HCT116 (cell line): ENCODE measurements around the gene INPP5D. TPM values are rescaled to one million over a fixed set of nuclear protein-coding genes. Genes with fewer than 3 reads are reported as not detected.

Source experiments
- ATAC-seq: fragments of 200-7000 bp; cut with Tn5 transposase; 2 replicates; pipeline ENCODE4 v1.9.1; 2020; ENCODE audit warnings: mild to moderate bottlenecking, moderate library complexity
- BruUV-seq: library from RNA; stranded (reverse); fragments of 400-500 nt; replicated peaks from 2 replicates; lab custom pipeline; 2021; lab: Mats Ljungman, UMichigan
- CTCF ChIA-PET: fragments of 300-600 bp; sonication (Branson Sonifier 250); formaldehyde crosslinking; loops from one replicate; lab custom pipeline; 2021; ENCODE audit warnings: antibody characterized with exemption; lab: Charles Lee
- POLR2A ChIA-PET: fragments of 300-600, 350-600 bp; sonication (Branson Sonifier 250); formaldehyde crosslinking; loops from one replicate; lab custom pipeline; 2021; ENCODE audit warnings: antibody characterized with exemption; lab: Charles Lee
- RAD21 ChIA-PET, 2 experiments: fragments of 300-600 bp; sonication (Branson Sonifier 250); formaldehyde crosslinking; loops; one replicate each; lab custom pipeline; 2023; ENCODE audit warnings: low total read pairs in 2 of 2; ENCODE audit not compliant: uncharacterized antibody in 2 of 2, unreplicated experiment in 2 of 2, low non-redundant PET in 1 of 2; lab: Charles Lee
- DNase-seq: peaks from one replicate; pipeline ENCODE4 v3.0.0-alpha.2; 2010; ENCODE audit warnings: low read depth, low spot score
- H2AFZ ChIP-seq: fragments of 200-600 bp; shearing (Covaris generic), sonication (generic); 2 replicates; pipeline ENCODE4 v1.6.1; 2017; ENCODE audit warnings: low read depth, mixed run types, mixed read lengths, antibody characterized with exemption, low read length; ENCODE audit not compliant: poor library complexity, severe bottlenecking
- H3K27ac ChIP-seq: 2 replicates; pipeline ENCODE4 v1.5.1; 2012; ENCODE audit warnings: low read depth, low read length
- H3K27me3 ChIP-seq: fragments of 200-600 bp; sonication (generic); 2 replicates; pipeline ENCODE4 v1.6.1; 2016; ENCODE audit warnings: mixed run types, low read length, mixed read lengths; ENCODE audit not compliant: insufficient read depth
- H3K36me3 ChIP-seq, 2 experiments: fragments of 200-500 bp in 1 of 2; fragments of 200-600 bp in 1 of 2; sonication (Bioruptor generic) in 1 of 2; sonication (generic) in 1 of 2; 2 replicates each; pipeline versions ENCODE4 v1.5.1 to v1.6.1; 2014 to 2016; ENCODE audit warnings: low read length in 2 of 2, inconsistent platforms in 1 of 2, mixed read lengths in 1 of 2, mixed run types in 1 of 2; ENCODE audit not compliant: insufficient read depth in 2 of 2, control insufficient read depth in 1 of 2
- H3K4me1 ChIP-seq, 2 experiments: fragments of 200-600 bp in 1 of 2; sonication (generic) in 1 of 2; 2 replicates each; pipeline versions ENCODE4 v1.5.1 to v1.6.1; 2012 to 2017; ENCODE audit warnings: low read length in 2 of 2, inconsistent platforms in 1 of 2, mild to moderate bottlenecking in 1 of 2, mixed read lengths in 1 of 2, mixed run types in 1 of 2, moderate library complexity in 1 of 2; ENCODE audit not compliant: insufficient read depth in 2 of 2, control insufficient read depth in 1 of 2
- H3K4me2 ChIP-seq: fragments of 200-600 bp; sonication (generic); 2 replicates; pipeline ENCODE4 v1.6.1; 2017; ENCODE audit warnings: mixed run types, low read length, mixed read lengths
- H3K4me3 ChIP-seq, 2 experiments: fragments of 200-600 bp in 1 of 2; sonication (generic) in 1 of 2; replicated peaks in 1 of 2; 2 replicates each; pipeline ENCODE4 v1.5.1; 2011 to 2016; ENCODE audit warnings: low read length in 2 of 2, control low read depth in 1 of 2, low read depth in 1 of 2, mild to moderate bottlenecking in 1 of 2, mixed read lengths in 1 of 2, mixed run types in 1 of 2
- H3K79me2 ChIP-seq: fragments of 200-600 bp; sonication (generic); 2 replicates; pipeline ENCODE4 v1.6.1; 2017; ENCODE audit warnings: mild to moderate bottlenecking, mixed run types, low read length, moderate library complexity, mixed read lengths; ENCODE audit not compliant: insufficient read depth
- H3K9ac ChIP-seq: fragments of 200-600 bp; sonication (generic); 2 replicates; pipeline ENCODE4 v1.6.1; 2016; ENCODE audit warnings: low read length, mixed read lengths
- H3K9me2 ChIP-seq: fragments of 200-600 bp; sonication (generic), shearing (Covaris generic); 2 replicates; pipeline ENCODE4 v1.6.1; 2017; ENCODE audit warnings: mixed run types, mild to moderate bottlenecking, moderate library complexity; ENCODE audit not compliant: insufficient read depth
- H3K9me3 ChIP-seq, 2 experiments: fragments of 200-500 bp in 1 of 2; fragments of 200-600 bp in 1 of 2; sonication (Bioruptor generic) in 1 of 2; sonication (generic) in 1 of 2; 2 replicates each; pipeline ENCODE4 v1.6.1; 2014 to 2017; ENCODE audit warnings: low read length in 2 of 2, mixed read lengths in 2 of 2, inconsistent platforms in 1 of 2, low read depth in 1 of 2, mild to moderate bottlenecking in 1 of 2, mixed run types in 1 of 2, moderate library complexity in 1 of 2; ENCODE audit not compliant: control insufficient read depth in 1 of 2, insufficient read depth in 1 of 2
- H4K20me1 ChIP-seq: fragments of 200-600 bp; sonication (generic), shearing (Covaris generic); 2 replicates; pipeline ENCODE4 v1.6.1; 2017; ENCODE audit warnings: mixed run types, mild to moderate bottlenecking, moderate library complexity; ENCODE audit not compliant: insufficient read depth
- ELF1 ChIP-seq: IDR thresholded peaks from 2 replicates; pipeline ENCODE4 v1.6.1; 2012; ENCODE audit warnings: low read depth, borderline replicate concordance
- EZH2phosphoT487 ChIP-seq: fragments of 200-600 bp; IDR thresholded peaks from 2 replicates; pipeline ENCODE4 v1.6.1; 2018; ENCODE audit warnings: antibody characterized with exemption, borderline replicate concordance
- FOSL1 ChIP-seq: IDR thresholded peaks from 2 replicates; pipeline ENCODE4 v1.6.1; 2012; ENCODE audit warnings: low read depth
- JUND ChIP-seq: IDR thresholded peaks from 2 replicates; pipeline ENCODE4 v1.6.1; 2012
- POLR2AphosphoS5 ChIP-seq: IDR thresholded peaks from 2 replicates; pipeline ENCODE4 v1.6.1; 2011; ENCODE audit warnings: mild to moderate bottlenecking, low read depth, low read length, moderate library complexity
- SIN3A ChIP-seq: IDR thresholded peaks from 2 replicates; pipeline ENCODE4 v1.6.1; 2012; ENCODE audit warnings: low read depth
- SP1 ChIP-seq: IDR thresholded peaks from 2 replicates; pipeline ENCODE4 v1.6.1; 2012; ENCODE audit warnings: low read depth
- TCF7L2 ChIP-seq: IDR thresholded peaks from 2 replicates; pipeline ENCODE4 v1.7.0; 2011; ENCODE audit warnings: borderline replicate concordance, inconsistent platforms; ENCODE audit not compliant: insufficient read depth, insufficient read length; ENCODE audit errors: extremely low read depth
- ZNF274 ChIP-seq: fragments of 200-500 bp; sonication (Bioruptor generic); IDR thresholded peaks from 2 replicates; pipeline ENCODE4 v1.6.1; 2014; ENCODE audit warnings: mild to moderate bottlenecking, low read depth, low read length, inconsistent platforms
- intact Hi-C: fragments of 100-400 bp; cut with micrococcal nuclease; formaldehyde crosslinking; loops from 2 replicates; pipeline ENCODE4 v1.10.0; 2022
- total RNA-seq: library from RNA; stranded (reverse); gene quantifications from one replicate; pipeline ENCODE4 v1.2.1, GENCODE V29; 2021; ENCODE audit not compliant: unreplicated experiment
- TF ChIP-seq, protein P1 (sequence below): IDR thresholded peaks from 2 replicates; pipeline ENCODE4 v1.6.1; 2012; ENCODE audit warnings: low read depth
- TF ChIP-seq, protein P2 (sequence below), 3 experiments: fragments of 200-600 bp in 1 of 3; sonication (generic) in 1 of 3; IDR thresholded peaks in 2 of 3; conservative IDR thresholded peaks in 1 of 3; 2 replicates each; pipeline ENCODE4 v1.5.1; 2012 to 2017; ENCODE audit warnings: low read depth in 2 of 3, low read length in 2 of 3, antibody characterized with exemption in 1 of 3, borderline replicate concordance in 1 of 3, control low read depth in 1 of 3, mild to moderate bottlenecking in 1 of 3, mixed read lengths in 1 of 3, mixed run types in 1 of 3, moderate library complexity in 1 of 3; ENCODE audit not compliant: insufficient read depth in 1 of 3
- TF ChIP-seq, protein P3 (sequence below): IDR thresholded peaks from 2 replicates; pipeline ENCODE4 v1.6.1; 2011; ENCODE audit warnings: mild to moderate bottlenecking, low read length, moderate library complexity; ENCODE audit not compliant: insufficient replicate concordance; ENCODE audit errors: extremely low read depth

INPP5D gene
- total RNA-seq, 1 experiment from 2014 or later = 1.8 TPM

DNA sequence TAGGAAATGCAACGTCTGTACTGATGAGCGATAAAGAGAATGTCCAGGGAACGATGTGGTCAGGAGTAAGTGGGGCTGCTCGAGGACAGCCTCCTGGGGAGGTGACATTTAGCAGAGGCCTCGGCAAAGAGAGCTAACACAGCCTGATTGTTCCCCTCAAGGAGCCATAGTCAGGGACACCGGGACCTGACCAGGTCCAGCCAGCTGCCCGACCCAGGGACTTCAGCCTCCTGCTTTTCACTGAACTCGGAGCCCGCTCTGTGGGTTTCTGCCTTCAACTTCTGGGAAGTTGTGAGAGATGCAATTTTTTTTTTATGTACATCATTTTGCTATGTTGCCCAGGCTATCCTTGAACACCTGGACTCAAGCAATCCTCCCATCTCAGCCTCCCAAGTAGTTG is 17.6 kb upstream of the INPP5D start:
- Histone ChIP-seq H3K9me3 (no peaks in the 10 kb centered on the region), H2AFZ (no peak overlapping the region), H4K20me1 (no peaks in the 10 kb centered on the region), H3K27me3 (no peaks in the 10 kb centered on the region), H3K9ac (no peak overlapping the region)
- CTCF ChIA-PET = no interaction called here
- DNase-seq = no peak
- TF ChIP-seq SIN3A (no peak), ELF1 (no peak), EZH2phosphoT487 (no peak), TCF7L2 (no peak), JUND (no peak), FOSL1 (no peak), SP1 (no peak), ZNF274 (no peak)
- TF ChIP-seq, all 23 proteins: peak for 0
- Histone ChIP-seq H3K4me3 (no peak overlapping the region), H3K27ac (no peak overlapping the region), H3K79me2 (no peaks in the 10 kb centered on the region), H3K4me2 (no peak overlapping the region), H3K4me1 (no peaks in the 10 kb centered on the region), H3K36me3 (no peaks in the 10 kb centered on the region), H3K9me2 (no peaks in the 10 kb centered on the region)
- no peak for ATAC-seq
- intact Hi-C loops = no loop called here
- POLR2A ChIA-PET = no interaction called here
- no TSS peak for BruUV-seq
- RAD21 ChIA-PET = no interaction called here

- Histone ChIP-seq H3K9me3 (no peaks in the 10 kb centered on the region), H3K79me2 (no peaks in the 10 kb centered on the region), H3K27ac (no peak overlapping the region), H3K4me1 (peaks cover 0 to 6% of the 10 kb centered on the region in 2 experiments; a peak in 2 of 4 replicates), H3K4me2 (no peak overlapping the region), H3K36me3 (no peaks in the 10 kb centered on the region), H2AFZ (no peak overlapping the region), H3K27me3 (no peaks in the 10 kb centered on the region), H4K20me1 (no peaks in the 10 kb centered on the region), H3K9ac (no peak overlapping the region), H3K9me2 (no peaks in the 10 kb centered on the region), H3K4me3 (no peak overlapping the region)
- no peak for ATAC-seq
- no peak for DNase-seq
- intact Hi-C loops = no loop called here
- ChIA-PET RAD21 (no interaction called here), POLR2A (no interaction called here), CTCF (interaction anchor here (0.8 kb wide), 1 partner anchor 8 kb away, joined by 3 read pairs; no protein-coding TSS in a partner anchor)
- no TSS peak for BruUV-seq
- TF ChIP-seq, protein P1, sequence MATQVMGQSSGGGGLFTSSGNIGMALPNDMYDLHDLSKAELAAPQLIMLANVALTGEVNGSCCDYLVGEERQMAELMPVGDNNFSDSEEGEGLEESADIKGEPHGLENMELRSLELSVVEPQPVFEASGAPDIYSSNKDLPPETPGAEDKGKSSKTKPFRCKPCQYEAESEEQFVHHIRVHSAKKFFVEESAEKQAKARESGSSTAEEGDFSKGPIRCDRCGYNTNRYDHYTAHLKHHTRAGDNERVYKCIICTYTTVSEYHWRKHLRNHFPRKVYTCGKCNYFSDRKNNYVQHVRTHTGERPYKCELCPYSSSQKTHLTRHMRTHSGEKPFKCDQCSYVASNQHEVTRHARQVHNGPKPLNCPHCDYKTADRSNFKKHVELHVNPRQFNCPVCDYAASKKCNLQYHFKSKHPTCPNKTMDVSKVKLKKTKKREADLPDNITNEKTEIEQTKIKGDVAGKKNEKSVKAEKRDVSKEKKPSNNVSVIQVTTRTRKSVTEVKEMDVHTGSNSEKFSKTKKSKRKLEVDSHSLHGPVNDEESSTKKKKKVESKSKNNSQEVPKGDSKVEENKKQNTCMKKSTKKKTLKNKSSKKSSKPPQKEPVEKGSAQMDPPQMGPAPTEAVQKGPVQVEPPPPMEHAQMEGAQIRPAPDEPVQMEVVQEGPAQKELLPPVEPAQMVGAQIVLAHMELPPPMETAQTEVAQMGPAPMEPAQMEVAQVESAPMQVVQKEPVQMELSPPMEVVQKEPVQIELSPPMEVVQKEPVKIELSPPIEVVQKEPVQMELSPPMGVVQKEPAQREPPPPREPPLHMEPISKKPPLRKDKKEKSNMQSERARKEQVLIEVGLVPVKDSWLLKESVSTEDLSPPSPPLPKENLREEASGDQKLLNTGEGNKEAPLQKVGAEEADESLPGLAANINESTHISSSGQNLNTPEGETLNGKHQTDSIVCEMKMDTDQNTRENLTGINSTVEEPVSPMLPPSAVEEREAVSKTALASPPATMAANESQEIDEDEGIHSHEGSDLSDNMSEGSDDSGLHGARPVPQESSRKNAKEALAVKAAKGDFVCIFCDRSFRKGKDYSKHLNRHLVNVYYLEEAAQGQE = no peak
- TF ChIP-seq, protein P2, sequence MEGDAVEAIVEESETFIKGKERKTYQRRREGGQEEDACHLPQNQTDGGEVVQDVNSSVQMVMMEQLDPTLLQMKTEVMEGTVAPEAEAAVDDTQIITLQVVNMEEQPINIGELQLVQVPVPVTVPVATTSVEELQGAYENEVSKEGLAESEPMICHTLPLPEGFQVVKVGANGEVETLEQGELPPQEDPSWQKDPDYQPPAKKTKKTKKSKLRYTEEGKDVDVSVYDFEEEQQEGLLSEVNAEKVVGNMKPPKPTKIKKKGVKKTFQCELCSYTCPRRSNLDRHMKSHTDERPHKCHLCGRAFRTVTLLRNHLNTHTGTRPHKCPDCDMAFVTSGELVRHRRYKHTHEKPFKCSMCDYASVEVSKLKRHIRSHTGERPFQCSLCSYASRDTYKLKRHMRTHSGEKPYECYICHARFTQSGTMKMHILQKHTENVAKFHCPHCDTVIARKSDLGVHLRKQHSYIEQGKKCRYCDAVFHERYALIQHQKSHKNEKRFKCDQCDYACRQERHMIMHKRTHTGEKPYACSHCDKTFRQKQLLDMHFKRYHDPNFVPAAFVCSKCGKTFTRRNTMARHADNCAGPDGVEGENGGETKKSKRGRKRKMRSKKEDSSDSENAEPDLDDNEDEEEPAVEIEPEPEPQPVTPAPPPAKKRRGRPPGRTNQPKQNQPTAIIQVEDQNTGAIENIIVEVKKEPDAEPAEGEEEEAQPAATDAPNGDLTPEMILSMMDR (IDR thresholded peaks at IDR 0.05 in 2 of 3, conservative IDR thresholded peaks at IDR 0.05 in 1 of 3; ENCODE audit: borderline replicate concordance in 1 of 3, insufficient read depth in 1 of 3, low read depth in 2 of 3, low read length in 2 of 3) = no peak
- TF ChIP-seq FOSL1 = no peak
- TF ChIP-seq, protein P3, sequence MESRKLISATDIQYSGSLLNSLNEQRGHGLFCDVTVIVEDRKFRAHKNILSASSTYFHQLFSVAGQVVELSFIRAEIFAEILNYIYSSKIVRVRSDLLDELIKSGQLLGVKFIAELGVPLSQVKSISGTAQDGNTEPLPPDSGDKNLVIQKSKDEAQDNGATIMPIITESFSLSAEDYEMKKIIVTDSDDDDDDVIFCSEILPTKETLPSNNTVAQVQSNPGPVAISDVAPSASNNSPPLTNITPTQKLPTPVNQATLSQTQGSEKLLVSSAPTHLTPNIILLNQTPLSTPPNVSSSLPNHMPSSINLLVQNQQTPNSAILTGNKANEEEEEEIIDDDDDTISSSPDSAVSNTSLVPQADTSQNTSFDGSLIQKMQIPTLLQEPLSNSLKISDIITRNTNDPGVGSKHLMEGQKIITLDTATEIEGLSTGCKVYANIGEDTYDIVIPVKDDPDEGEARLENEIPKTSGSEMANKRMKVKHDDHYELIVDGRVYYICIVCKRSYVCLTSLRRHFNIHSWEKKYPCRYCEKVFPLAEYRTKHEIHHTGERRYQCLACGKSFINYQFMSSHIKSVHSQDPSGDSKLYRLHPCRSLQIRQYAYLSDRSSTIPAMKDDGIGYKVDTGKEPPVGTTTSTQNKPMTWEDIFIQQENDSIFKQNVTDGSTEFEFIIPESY = no peak
- TF ChIP-seq POLR2AphosphoS5 = no peak
Measured at GRCh38 chr2:233044974-233045605, 15.1 kb upstream of the INPP5D start.
